ENCODE measurements around the gene KDM4B. TPM values are rescaled to one million over a fixed set of nuclear protein-coding genes. Genes with fewer than 3 reads are reported as not detected.
A peak's percentile ranks its signal among the peaks of the same experiment; 100 is the strongest.

Gene KDM4B
- total RNA-seq, 4 donors from 2014 or later: 26.0 to 51.2 (median 34.2) TPM

DNA sequence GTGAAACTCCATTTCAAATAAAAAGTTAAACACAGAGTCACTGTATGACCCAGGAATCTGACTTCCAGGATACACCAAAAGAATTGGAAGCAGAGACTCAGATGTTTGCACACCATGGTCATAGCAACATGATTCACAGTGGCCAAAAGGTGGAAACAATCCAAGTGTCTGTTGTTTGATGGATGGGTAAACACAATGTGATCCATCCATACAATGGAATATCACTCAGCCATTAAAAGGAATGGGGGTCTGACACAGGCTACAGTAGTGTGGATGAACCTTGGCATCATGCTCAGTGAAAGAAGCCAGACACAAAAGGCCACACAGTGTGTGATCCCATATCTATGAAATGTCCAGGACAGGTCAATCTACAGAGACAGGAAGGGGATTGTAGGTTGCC lies 197.3 kb downstream of the KDM4B start:
- H3K9me3 ChIP-seq: peaks cover 0 to 7% (median 0%) of the 10 kb centered on the region in 4 donors
- no peak overlapping the region for H3K27ac ChIP-seq (replicated peaks in 1 of 4)
- TF ChIP-seq, protein P1, sequence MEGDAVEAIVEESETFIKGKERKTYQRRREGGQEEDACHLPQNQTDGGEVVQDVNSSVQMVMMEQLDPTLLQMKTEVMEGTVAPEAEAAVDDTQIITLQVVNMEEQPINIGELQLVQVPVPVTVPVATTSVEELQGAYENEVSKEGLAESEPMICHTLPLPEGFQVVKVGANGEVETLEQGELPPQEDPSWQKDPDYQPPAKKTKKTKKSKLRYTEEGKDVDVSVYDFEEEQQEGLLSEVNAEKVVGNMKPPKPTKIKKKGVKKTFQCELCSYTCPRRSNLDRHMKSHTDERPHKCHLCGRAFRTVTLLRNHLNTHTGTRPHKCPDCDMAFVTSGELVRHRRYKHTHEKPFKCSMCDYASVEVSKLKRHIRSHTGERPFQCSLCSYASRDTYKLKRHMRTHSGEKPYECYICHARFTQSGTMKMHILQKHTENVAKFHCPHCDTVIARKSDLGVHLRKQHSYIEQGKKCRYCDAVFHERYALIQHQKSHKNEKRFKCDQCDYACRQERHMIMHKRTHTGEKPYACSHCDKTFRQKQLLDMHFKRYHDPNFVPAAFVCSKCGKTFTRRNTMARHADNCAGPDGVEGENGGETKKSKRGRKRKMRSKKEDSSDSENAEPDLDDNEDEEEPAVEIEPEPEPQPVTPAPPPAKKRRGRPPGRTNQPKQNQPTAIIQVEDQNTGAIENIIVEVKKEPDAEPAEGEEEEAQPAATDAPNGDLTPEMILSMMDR (IDR thresholded peaks at IDR 0.05): no peak
- no peak for TF ChIP-seq POLR2AphosphoS5 (IDR thresholded peaks at IDR 0.05)
- TF ChIP-seq EP300 (IDR thresholded peaks at IDR 0.05): no peak
- no peak for TF ChIP-seq POLR2A (IDR thresholded peaks at IDR 0.05; ENCODE audit: low read depth)
- no peaks in the 10 kb centered on the region for H3K4me1 ChIP-seq
- H3K36me3 ChIP-seq: no peaks in the 10 kb centered on the region
- DNase-seq (ENCODE audit: extremely low spot score): no peak
- H3K4me3 ChIP-seq: no peak overlapping the region
- no peaks in the 10 kb centered on the region for H3K27me3 ChIP-seq
- intact Hi-C loops (cut with DNase I): no loop called here

DNA sequence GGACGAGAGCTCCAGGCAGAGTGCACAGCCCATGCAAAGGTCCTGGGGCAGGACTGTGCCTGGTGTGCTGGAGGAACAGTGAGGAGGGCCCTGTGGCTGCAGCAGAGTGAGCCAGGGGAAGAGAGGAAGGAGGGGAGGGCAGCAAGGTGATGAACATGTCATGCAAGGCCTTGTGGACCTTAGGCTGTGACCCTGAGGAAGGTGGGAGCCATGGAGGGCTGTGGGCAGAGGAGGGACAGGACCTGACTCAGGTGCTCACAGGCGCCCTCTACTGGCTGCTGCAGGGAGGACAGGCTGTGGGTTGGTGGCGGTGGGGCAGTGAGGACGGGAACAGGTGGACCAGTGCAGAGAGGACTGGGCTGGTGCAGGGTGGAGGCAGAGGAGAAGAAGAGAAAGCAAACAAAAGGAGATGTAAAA lies 201.4 kb downstream of the KDM4B start:
- TF ChIP-seq, protein P1 (IDR thresholded peaks at IDR 0.05): peak; percentile 15 to 44 (median 34)
- TF ChIP-seq POLR2AphosphoS5 (IDR thresholded peaks at IDR 0.05) (no peak), POLR2A (IDR thresholded peaks at IDR 0.05; ENCODE audit: low read depth) (no peak), EP300 (IDR thresholded peaks at IDR 0.05) (no peak)
- Histone ChIP-seq H3K36me3 (no peaks in the 10 kb centered on the region), H3K9me3 (no peaks in the 10 kb centered on the region), H3K4me3 (no peak overlapping the region), H3K27me3 (no peaks in the 10 kb centered on the region), H3K4me1 (peaks cover 0 to 5% (median 0%) of the 10 kb centered on the region in 4 donors), H3K27ac (replicated peaks in 1 of 4) (no peak overlapping the region)
- no peak for DNase-seq (ENCODE audit: extremely low spot score)
- 69% methylated on average over 4 of the region's 4 CpGs for WGBS
- intact Hi-C loops (cut with DNase I): no loop called here

DNA sequence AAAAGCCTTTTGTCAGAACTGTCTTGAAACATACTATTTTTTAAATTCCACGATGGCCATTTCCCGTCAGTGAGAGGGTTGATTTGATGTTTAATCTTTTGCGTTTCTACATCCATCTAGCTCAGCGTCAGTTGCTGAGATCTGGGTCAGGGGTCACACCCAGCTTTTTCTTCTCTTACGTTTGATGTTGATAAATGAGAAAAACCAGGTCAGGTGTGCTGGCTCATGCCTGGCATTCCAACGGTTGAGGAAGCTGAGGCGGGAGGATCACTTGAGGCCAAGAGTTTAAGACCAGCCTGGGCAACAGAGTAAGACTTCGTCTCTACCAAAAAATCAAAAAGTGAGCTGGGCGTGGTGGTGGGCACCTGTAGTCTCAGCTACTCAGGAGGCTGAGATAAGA lies 202.8 kb downstream of the KDM4B start:
- intact Hi-C loops (cut with DNase I): no loop called here
- Histone ChIP-seq H3K27ac (replicated peaks in 1 of 4) (no peak overlapping the region), H3K36me3 (no peaks in the 10 kb centered on the region), H3K4me1 (peaks cover 0 to 5% (median 0%) of the 10 kb centered on the region in 4 donors), H3K9me3 (no peaks in the 10 kb centered on the region), H3K27me3 (no peaks in the 10 kb centered on the region), H3K4me3 (no peak overlapping the region)
- no peak for TF ChIP-seq POLR2AphosphoS5 (IDR thresholded peaks at IDR 0.05)
- TF ChIP-seq, protein P1 (IDR thresholded peaks at IDR 0.05): no peak
- TF ChIP-seq POLR2A (IDR thresholded peaks at IDR 0.05; ENCODE audit: low read depth): no peak
- no peak for TF ChIP-seq EP300 (IDR thresholded peaks at IDR 0.05)
- 64% methylated on average over 9 of the region's 9 CpGs for WGBS
- no peak for DNase-seq (ENCODE audit: extremely low spot score)

DNA sequence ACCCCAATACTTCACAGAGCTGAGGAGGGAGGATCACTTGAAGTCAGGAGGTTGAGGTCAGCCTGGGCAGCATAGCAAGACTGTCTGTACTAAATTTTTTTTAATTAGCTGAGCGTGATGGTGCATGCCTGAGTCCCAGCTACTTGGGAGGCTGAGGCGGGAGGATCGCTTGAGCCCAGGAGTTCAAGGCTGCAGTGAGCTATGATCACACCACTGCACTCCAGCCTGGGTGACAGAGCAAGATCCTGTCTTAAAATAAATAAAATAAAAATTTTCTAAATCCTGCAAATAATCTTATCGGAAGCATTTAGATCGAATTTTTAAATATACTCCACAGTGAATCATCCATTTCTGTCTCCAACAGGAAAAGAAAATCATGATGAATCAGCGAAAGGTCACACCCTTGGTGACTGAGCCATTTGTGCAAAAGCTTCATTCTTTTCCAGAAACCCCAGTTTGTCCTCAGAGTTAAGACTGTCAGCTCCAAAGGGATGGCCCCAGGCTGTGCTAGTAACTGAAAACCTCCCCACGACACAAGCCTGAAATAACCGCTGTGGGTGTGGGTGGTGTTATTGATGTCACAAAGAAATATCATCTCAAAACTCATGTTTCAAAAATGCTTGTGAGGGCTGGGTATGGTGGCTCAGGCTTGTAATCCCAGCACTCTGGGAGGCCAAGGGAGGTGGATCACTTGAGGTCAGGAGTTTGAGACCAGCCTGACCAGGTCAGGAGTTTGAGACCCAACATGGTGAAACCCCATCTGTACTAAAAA lies 204.1 kb downstream of the KDM4B start:
- no peaks in the 10 kb centered on the region for H3K27me3 ChIP-seq
- no peaks in the 10 kb centered on the region for H3K9me3 ChIP-seq
- no peak overlapping the region for H3K4me3 ChIP-seq
- TF ChIP-seq POLR2A (IDR thresholded peaks at IDR 0.05; ENCODE audit: low read depth) (no peak), POLR2AphosphoS5 (IDR thresholded peaks at IDR 0.05) (peak; percentile 7 to 13)
- TF ChIP-seq, protein P1 (IDR thresholded peaks at IDR 0.05): no peak
- H3K36me3 ChIP-seq: no peaks in the 10 kb centered on the region
- intact Hi-C loops (cut with DNase I): no loop called here
- DNase-seq (ENCODE audit: extremely low spot score): no peak
- WGBS: 69% methylated on average over 8 of the region's 8 CpGs
- H3K27ac ChIP-seq (replicated peaks in 1 of 4): peak overlapping the region in 1 of 4 donors; percentile 46
- H3K4me1 ChIP-seq: peaks cover 0 to 5% (median 0%) of the 10 kb centered on the region in 4 donors

Measured in esophagus muscularis mucosa (tissue), 4 donors.